Fibroblast of villous mesenchyme (primary cell): ENCODE data around the gene ADAMTS16. TPM values are rescaled to one million over a fixed set of nuclear protein-coding genes. Genes with fewer than 3 reads are reported as not detected.

ENCODE experiments used
- DNase-seq: peaks from one replicate; pipeline ENCODE4 v3.0.0-alpha.2; 2010; ENCODE audit warnings: low read depth
- H3K4me3 ChIP-seq: 2 replicates; pipeline ENCODE4 v1.5.1; 2011; ENCODE audit warnings: low read depth, mild to moderate bottlenecking, low read length
- CTCF ChIP-seq: IDR thresholded peaks from 2 replicates; pipeline ENCODE4 v1.5.1; 2012; ENCODE audit warnings: low read depth, mild to moderate bottlenecking, low read length; ENCODE audit not compliant: insufficient read depth
- total RNA-seq: library from RNA; depleted of rRNA; stranded (reverse); fragments of >200 nt; gene quantifications from 2 replicates; pipeline ENCODE4 v1.2.3, GENCODE V29; 2012

ADAMTS16 gene
- total RNA-seq, 1 donor, result under 0.01 TPM

GRCh38 chr5:5154733-5155132 lies 14.6 kb downstream of the ADAMTS16 start:
- H3K4me3 ChIP-seq, result no peak overlapping the region
- TF ChIP-seq CTCF, result no peak
- no peak for DNase-seq

GRCh38 chr5:5155617-5156016 lies 15.5 kb downstream of the ADAMTS16 start:
- no peak for TF ChIP-seq CTCF
- H3K4me3 ChIP-seq, result no peak overlapping the region
- no peak for DNase-seq

- no peak for TF ChIP-seq CTCF
- H3K4me3 ChIP-seq, result no peak overlapping the region
- no peak for DNase-seq
Measured at GRCh38 chr5:5156471-5157082, 16.4 kb downstream of the ADAMTS16 start.

- H3K4me3 ChIP-seq, result no peak overlapping the region
- TF ChIP-seq CTCF, result no peak
- DNase-seq, result peak; percentile 14
Measured at GRCh38 chr5:5158472-5158895, 18.4 kb downstream of the ADAMTS16 start.

GRCh38 chr5:5159282-5160103 lies 19.4 kb downstream of the ADAMTS16 start:
- no peak overlapping the region for H3K4me3 ChIP-seq
- TF ChIP-seq CTCF, result no peak
- peak; percentile 53 for DNase-seq

GRCh38 chr5:5164163-5164562 lies 24.0 kb downstream of the ADAMTS16 start:
- no peak for DNase-seq
- no peak for TF ChIP-seq CTCF
- H3K4me3 ChIP-seq, result no peak overlapping the region

GRCh38 chr5:5165541-5166002 lies 25.4 kb downstream of the ADAMTS16 start:
- no peak for TF ChIP-seq CTCF

More at GRCh38 chr5:5165541-5166002, 25.4 kb downstream of the ADAMTS16 start:
- H3K4me3 ChIP-seq, result no peak overlapping the region
- DNase-seq, result no peak
